Urinary bladder (tissue), 4 donors: ENCODE results near the gene FGF3. TPM values are rescaled to one million over a fixed set of nuclear protein-coding genes. Genes with fewer than 3 reads are reported as not detected.

Experiments used
- DNase-seq: peaks from one replicate; pipeline ENCODE4 v3.0.0-alpha.2; 2015; ENCODE audit errors: extremely low spot score
- H3K27ac ChIP-seq: one replicate; pipeline ENCODE4 v1.5.1; 2013; ENCODE audit warnings: low read depth, mild to moderate bottlenecking, moderate library complexity
- H3K36me3 ChIP-seq: one replicate; pipeline ENCODE4 v1.6.1; 2013; ENCODE audit warnings: mild to moderate bottlenecking, moderate library complexity; ENCODE audit not compliant: insufficient read depth
- H3K4me1 ChIP-seq: one replicate; pipeline ENCODE4 v1.6.1; 2013; ENCODE audit warnings: mild to moderate bottlenecking, moderate library complexity; ENCODE audit not compliant: insufficient read depth
- H3K4me3 ChIP-seq: one replicate; pipeline ENCODE4 v1.5.1; 2013; ENCODE audit warnings: low read depth, low read length
- WGBS: extraction: QIAGEN DNeasy Blood & Tissue Kit; methylation state at CpG from one replicate; pipeline ENCODE4 v1.1.7; 2013; 5-methylcytosine and 5-hydroxymethylcytosine counted together
- polyA plus RNA-seq: library from polyadenylated mRNA; stranded (reverse); fragments of 200-250 nt; gene quantifications from one replicate; pipeline ENCODE4 v1.2.3, GENCODE V29; 2013
- total RNA-seq: library from RNA; depleted of rRNA; stranded (reverse); fragments of >200 nt; gene quantifications from one replicate; pipeline ENCODE4 v1.2.3, GENCODE V29; 2014
- donor health status: healthy with polysubstance abuse.
- donor health status: healthy.

FGF3 gene
- total and polyA plus RNA-seq, 2 donors, result not detected

- Histone ChIP-seq H3K36me3 (no peaks in the 10 kb centered on the region), H3K4me1 (no peaks in the 10 kb centered on the region), H3K4me3 (no peak overlapping the region), H3K27ac (no peak overlapping the region)
- no peak for DNase-seq
- 77% methylated on average over 20 of the region's 20 CpGs for WGBS
Observed at GRCh38 chr11:69825037-69825834, 6.0 kb upstream of the FGF3 start.

- DNase-seq, result no peak
- 53% methylated on average over 6 of the region's 6 CpGs for WGBS
- H3K27ac ChIP-seq, result no peak overlapping the region
Observed at GRCh38 chr11:69823641-69824265, 4.5 kb upstream of the FGF3 start.

GRCh38 chr11:69822676-69823494 is 3.7 kb upstream of the FGF3 start:
- WGBS, result 62% methylated on average over 15 of the region's 15 CpGs
- Histone ChIP-seq H3K36me3 (no peaks in the 10 kb centered on the region), H3K27ac (no peak overlapping the region), H3K4me1 (no peaks in the 10 kb centered on the region), H3K4me3 (no peak overlapping the region)
- DNase-seq, result no peak

More at GRCh38 chr11:69823641-69824265, 4.5 kb upstream of the FGF3 start:
- Histone ChIP-seq H3K4me3 (no peak overlapping the region), H3K4me1 (no peaks in the 10 kb centered on the region), H3K36me3 (no peaks in the 10 kb centered on the region)

- no peak overlapping the region for H3K27ac ChIP-seq
- H3K4me3 ChIP-seq, result no peak overlapping the region
- H3K36me3 ChIP-seq, result no peaks in the 10 kb centered on the region
- 65% methylated on average over 17 of the region's 17 CpGs for WGBS
- H3K4me1 ChIP-seq, result no peaks in the 10 kb centered on the region
- no peak for DNase-seq
Observed at GRCh38 chr11:69821511-69822040, 2.4 kb upstream of the FGF3 start.

GRCh38 chr11:69820441-69820840 is 1.2 kb upstream of the FGF3 start:
- no peak for DNase-seq
- whole genome bisulfite sequencing, result 76% methylated on average over 5 of the region's 5 CpGs
- no peaks in the 10 kb centered on the region for H3K36me3 ChIP-seq
- no peak overlapping the region for H3K4me3 ChIP-seq
- H3K27ac ChIP-seq, result no peak overlapping the region
- H3K4me1 ChIP-seq, result no peaks in the 10 kb centered on the region

GRCh38 chr11:69819541-69820070 is 390 bp upstream of the FGF3 start:
- H3K36me3 ChIP-seq, result no peaks in the 10 kb centered on the region
- no peak overlapping the region for H3K4me3 ChIP-seq
- 2% methylated on average over 40 of the region's 40 CpGs for WGBS
- no peak for DNase-seq
- no peak overlapping the region for H3K27ac ChIP-seq
- H3K4me1 ChIP-seq, result no peaks in the 10 kb centered on the region

- no peak for DNase-seq
- H3K36me3 ChIP-seq, result no peaks in the 10 kb centered on the region
- no peaks in the 10 kb centered on the region for H3K4me1 ChIP-seq
- H3K4me3 ChIP-seq, result no peak overlapping the region
- WGBS, result under 1% methylated on average over 31 of the region's 31 CpGs
- no peak overlapping the region for H3K27ac ChIP-seq
Observed at GRCh38 chr11:69818231-69818602, 999 bp downstream of the FGF3 start.

- Histone ChIP-seq H3K4me1 (no peaks in the 10 kb centered on the region), H3K4me3 (no peak overlapping the region), H3K27ac (no peak overlapping the region), H3K36me3 (no peaks in the 10 kb centered on the region)
- under 1% methylated on average over 107 of the region's 107 CpGs for WGBS
- no peak for DNase-seq
Observed at GRCh38 chr11:69817265-69818230, 1.7 kb downstream of the FGF3 start.

GRCh38 chr11:69816671-69817070 is 2.5 kb downstream of the FGF3 start:
- H3K27ac ChIP-seq, result no peak overlapping the region
- no peaks in the 10 kb centered on the region for H3K4me1 ChIP-seq

GRCh38 chr11:69815973-69816372 is 3.2 kb downstream of the FGF3 start:
- Histone ChIP-seq H3K4me1 (no peaks in the 10 kb centered on the region), H3K27ac (no peak overlapping the region), H3K4me3 (no peak overlapping the region), H3K36me3 (no peaks in the 10 kb centered on the region)
- DNase-seq, result no peak
- WGBS, result 83% methylated on average over 13 of the region's 13 CpGs

More at GRCh38 chr11:69816671-69817070, 2.5 kb downstream of the FGF3 start:
- Histone ChIP-seq H3K4me3 (no peak overlapping the region), H3K36me3 (no peaks in the 10 kb centered on the region)
- 24% methylated on average over 12 of the region's 12 CpGs for WGBS
- DNase-seq, result no peak

GRCh38 chr11:69814902-69815301 is 4.3 kb downstream of the FGF3 start:
- no peak overlapping the region for H3K27ac ChIP-seq
- H3K4me1 ChIP-seq, result no peaks in the 10 kb centered on the region
- DNase-seq, result no peak
- H3K36me3 ChIP-seq, result no peaks in the 10 kb centered on the region
- H3K4me3 ChIP-seq, result no peak overlapping the region

GRCh38 chr11:69814411-69814810 is 4.8 kb downstream of the FGF3 start:
- Histone ChIP-seq H3K36me3 (no peaks in the 10 kb centered on the region), H3K4me3 (no peak overlapping the region), H3K4me1 (no peaks in the 10 kb centered on the region), H3K27ac (no peak overlapping the region)
- no peak for DNase-seq
- 73% methylated on average over 7 of the region's 7 CpGs for WGBS
